HUES64 (cell line): Measurements from ENCODE around the gene PIK3R6.
A peak's percentile ranks its signal among the peaks of the same experiment; 100 is the strongest.
"Not testable (repeated sequence)": the region's sequence is repeated elsewhere in the genome, so short reads cannot be mapped to it uniquely, and the experiment has no call there.

Source experiments
- H3K27ac ChIP-seq: 2 replicates; pipeline ENCODE4 v1.7.0; 2013; ENCODE audit warnings: low read depth, low read length, inconsistent platforms
- H3K27me3 ChIP-seq: 2 replicates; pipeline ENCODE4 v1.6.1; 2013; ENCODE audit warnings: mild to moderate bottlenecking, low read length; ENCODE audit not compliant: insufficient read depth
- H3K36me3 ChIP-seq: 2 replicates; pipeline ENCODE4 v1.6.1; 2013; ENCODE audit warnings: mild to moderate bottlenecking, low read length; ENCODE audit not compliant: insufficient read depth
- H3K4me1 ChIP-seq: 2 replicates; pipeline ENCODE4 v1.6.1; 2013; ENCODE audit warnings: mild to moderate bottlenecking, low read length, moderate library complexity; ENCODE audit not compliant: insufficient read depth
- H3K4me3 ChIP-seq: 2 replicates; pipeline ENCODE4 v1.5.1; 2013; ENCODE audit warnings: mild to moderate bottlenecking, low read length, moderate library complexity
- H3K9ac ChIP-seq: 2 replicates; pipeline ENCODE4 v1.6.1; 2013; ENCODE audit warnings: mild to moderate bottlenecking, low read depth, low read length
- H3K9me3 ChIP-seq: 2 replicates; pipeline ENCODE4 v1.6.1; 2013; ENCODE audit warnings: low read depth, low read length; ENCODE audit not compliant: insufficient read depth
- WGBS: fragments of 150-250, 120-280 bp; methylation state at CpG from one replicate; pipeline ENCODE4 v1.1.7; 2013; ENCODE audit warnings: missing lambda C conversion rate; 5-methylcytosine and 5-hydroxymethylcytosine counted together

PIK3R6 gene

DNA sequence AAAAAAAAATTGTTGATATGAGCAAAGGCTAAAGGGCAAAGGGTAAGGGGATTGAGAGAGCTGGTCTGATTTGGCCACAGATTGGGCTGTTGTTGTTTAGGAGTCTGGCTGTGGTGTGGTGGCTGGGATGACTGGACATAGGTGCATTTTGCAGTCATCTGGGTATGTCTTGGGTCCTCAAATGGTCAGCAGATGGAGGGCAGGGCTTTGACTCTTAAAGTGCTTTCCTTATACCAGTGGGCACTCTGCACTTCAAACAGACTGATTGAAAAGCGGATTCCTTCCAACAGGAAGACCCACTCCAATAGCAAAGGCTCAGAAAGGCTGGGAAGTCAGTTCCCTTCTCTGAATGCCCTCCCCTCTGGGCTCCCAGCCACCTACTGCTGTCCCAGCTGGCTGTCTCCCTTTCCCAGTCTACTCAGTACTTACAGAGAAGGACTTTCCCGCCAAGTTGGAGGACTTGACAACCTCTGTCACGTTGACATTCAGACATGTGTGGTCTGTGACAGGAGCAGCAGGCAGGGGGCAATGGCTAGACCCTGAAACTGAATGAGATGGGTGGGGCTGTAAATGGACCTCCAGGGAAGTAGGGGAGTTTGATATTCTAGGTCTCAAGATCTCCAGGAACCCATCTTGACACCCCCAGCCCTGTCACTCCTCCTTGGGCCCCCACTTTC is 48.7 kb downstream of the PIK3R6 start:
- 42% methylated on average over 3 of the region's 3 CpGs for WGBS
- Histone ChIP-seq H3K4me1 (no peaks in the 10 kb centered on the region), H3K27me3 (no peaks in the 10 kb centered on the region), H3K36me3 (no peaks in the 10 kb centered on the region), H3K9ac (no peak overlapping the region), H3K27ac (no peak overlapping the region), H3K4me3 (no peak overlapping the region), H3K9me3 (no peaks in the 10 kb centered on the region)

- WGBS, result 92% methylated on average over 8 of the region's 8 CpGs
- H3K9ac ChIP-seq, result no peak overlapping the region
- H3K4me3 ChIP-seq, result no peak overlapping the region
- no peaks in the 10 kb centered on the region for H3K9me3 ChIP-seq
- H3K27ac ChIP-seq, result no peak overlapping the region
- H3K4me1 ChIP-seq, result no peaks in the 10 kb centered on the region
- no peaks in the 10 kb centered on the region for H3K36me3 ChIP-seq
- no peaks in the 10 kb centered on the region for H3K27me3 ChIP-seq
Observed at GRCh38 chr17:8818047-8818446, 49.4 kb downstream of the PIK3R6 start.

DNA sequence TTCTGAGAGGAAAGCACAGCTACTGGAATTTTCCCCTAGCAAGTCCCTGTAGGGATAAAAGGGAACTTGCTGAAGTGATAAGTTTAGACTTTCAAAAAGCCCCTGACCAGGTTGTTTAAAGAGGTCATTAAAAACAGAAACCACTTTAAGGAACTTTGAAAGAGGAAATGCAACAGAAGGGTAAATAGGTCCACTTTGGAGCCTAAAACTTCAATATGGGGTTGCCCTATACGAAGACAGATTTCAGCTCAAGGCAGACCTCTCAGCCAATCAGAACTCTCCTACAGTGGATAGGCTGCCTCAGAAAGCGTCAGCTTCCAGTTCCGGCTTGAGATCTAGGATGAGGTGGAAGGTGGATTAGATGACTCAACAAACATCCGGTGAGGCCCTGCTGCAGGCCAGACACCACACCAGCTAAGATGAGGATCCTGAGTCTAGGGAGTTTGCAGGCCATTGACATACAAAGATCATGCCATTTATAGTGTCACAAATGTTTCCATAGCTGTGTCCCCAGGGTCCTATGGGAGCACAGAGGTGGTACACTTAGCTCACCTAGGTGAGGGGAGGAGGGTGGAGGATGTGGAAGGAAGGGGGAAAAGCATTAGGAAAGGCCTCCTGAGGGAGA is 60.4 kb downstream of the PIK3R6 start:
- H3K9ac ChIP-seq, result no peak overlapping the region
- no peak overlapping the region for H3K27ac ChIP-seq
- H3K27me3 ChIP-seq, result no peaks in the 10 kb centered on the region
- no peaks in the 10 kb centered on the region for H3K4me1 ChIP-seq
- 86% methylated on average over 4 of the region's 4 CpGs for WGBS
- H3K9me3 ChIP-seq, result no peaks in the 10 kb centered on the region
- no peak overlapping the region for H3K4me3 ChIP-seq
- H3K36me3 ChIP-seq, result no peaks in the 10 kb centered on the region

- no peak overlapping the region for H3K27ac ChIP-seq
- no peaks in the 10 kb centered on the region for H3K27me3 ChIP-seq
- H3K4me1 ChIP-seq, result no peaks in the 10 kb centered on the region
- H3K9ac ChIP-seq, result no peak overlapping the region
- H3K36me3 ChIP-seq, result no peaks in the 10 kb centered on the region
- no peak overlapping the region for H3K4me3 ChIP-seq
- no peaks in the 10 kb centered on the region for H3K9me3 ChIP-seq
- WGBS, result 93% methylated on average over 3 of the region's 3 CpGs
Observed at GRCh38 chr17:8806253-8806925, 61.1 kb downstream of the PIK3R6 start.

- 89% methylated on average over 10 of the region's 10 CpGs for WGBS
- H3K4me3 ChIP-seq, H3K4me1 ChIP-seq, H3K27me3 ChIP-seq, H3K36me3 ChIP-seq, H3K9ac ChIP-seq, H3K27ac ChIP-seq, H3K9me3 ChIP-seq: not testable (repeated sequence)
Observed at GRCh38 chr17:8805396-8805795, 62.1 kb downstream of the PIK3R6 start.

- no peak overlapping the region for H3K9ac ChIP-seq
- H3K36me3 ChIP-seq, result no peaks in the 10 kb centered on the region
- H3K4me1 ChIP-seq, result no peaks in the 10 kb centered on the region
- H3K9me3 ChIP-seq, result no peaks in the 10 kb centered on the region
- no peak overlapping the region for H3K4me3 ChIP-seq
- H3K27ac ChIP-seq, result no peak overlapping the region
- H3K27me3 ChIP-seq, result peaks cover 6% of the 10 kb centered on the region
- 84% methylated on average over 19 of the region's 19 CpGs for WGBS
Observed at GRCh38 chr17:8803531-8804420, 63.7 kb downstream of the PIK3R6 start.

GRCh38 chr17:8801135-8801840 is 66.2 kb downstream of the PIK3R6 start:
- H3K4me1 ChIP-seq, result no peaks in the 10 kb centered on the region
- no peak overlapping the region for H3K27ac ChIP-seq
- 90% methylated on average over 6 of the region's 6 CpGs for WGBS
- no peaks in the 10 kb centered on the region for H3K36me3 ChIP-seq
- no peak overlapping the region for H3K9ac ChIP-seq
- H3K9me3 ChIP-seq, result no peaks in the 10 kb centered on the region
- no peak overlapping the region for H3K4me3 ChIP-seq
- peaks cover 16% of the 10 kb centered on the region for H3K27me3 ChIP-seq

DNA sequence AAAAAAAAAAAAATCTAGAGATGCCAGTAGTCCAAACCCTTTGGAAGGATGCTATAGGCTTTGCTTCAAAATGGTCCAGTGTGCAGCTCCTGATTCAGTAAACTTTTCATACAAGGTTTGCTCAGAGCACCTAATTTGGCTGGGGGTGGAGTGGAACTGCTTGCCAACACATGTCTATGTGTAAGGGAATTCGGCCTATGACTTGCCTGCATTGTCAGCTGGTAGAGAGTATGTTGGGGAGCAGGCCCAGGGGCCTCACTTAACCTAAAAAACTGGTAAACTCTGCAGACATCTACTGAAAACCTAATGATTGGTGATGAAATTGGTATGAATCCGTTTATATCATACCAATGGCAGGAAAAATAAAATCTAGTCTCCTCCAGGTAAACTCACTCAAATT is 66.8 kb downstream of the PIK3R6 start:
- H3K27ac ChIP-seq, result no peak overlapping the region
- 100% methylated on average over 2 of the region's 2 CpGs for WGBS
- no peak overlapping the region for H3K9ac ChIP-seq
- H3K27me3 ChIP-seq, result peaks cover 16% of the 10 kb centered on the region
- H3K9me3 ChIP-seq, result no peaks in the 10 kb centered on the region
- no peaks in the 10 kb centered on the region for H3K36me3 ChIP-seq
- H3K4me1 ChIP-seq, result no peaks in the 10 kb centered on the region
- H3K4me3 ChIP-seq, result no peak overlapping the region

DNA sequence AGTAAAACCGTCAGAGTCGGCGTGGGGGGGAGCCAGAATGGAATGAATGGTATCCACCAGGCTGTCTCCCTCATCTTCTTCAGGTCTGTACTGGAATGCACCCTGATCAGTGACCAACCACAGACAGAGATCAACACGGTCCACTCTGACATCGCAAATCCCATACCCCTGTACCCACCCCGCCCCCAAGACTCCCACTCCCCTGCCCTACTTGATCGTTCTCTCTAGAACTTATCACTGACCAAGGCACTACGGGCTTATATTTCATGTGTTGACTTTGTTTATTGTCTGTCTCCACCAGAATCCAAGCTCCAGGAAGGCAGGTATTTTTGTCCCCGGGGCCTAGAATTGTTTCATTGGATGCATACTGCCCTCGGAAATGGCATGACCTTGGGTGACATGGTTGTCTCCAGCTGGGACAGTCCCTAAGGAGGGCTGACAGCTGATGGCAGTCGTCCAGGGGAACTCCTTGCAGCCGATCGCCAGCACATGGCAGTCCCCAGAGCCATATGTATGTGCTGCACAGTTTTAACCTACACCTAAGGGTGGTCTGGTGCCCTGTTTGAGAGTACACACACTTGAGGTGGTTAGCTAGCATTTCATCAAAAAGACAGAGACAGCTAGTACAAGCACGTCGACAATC is 67.8 kb downstream of the PIK3R6 start:
- H3K27ac ChIP-seq, result no peak overlapping the region
- no peaks in the 10 kb centered on the region for H3K9me3 ChIP-seq
- 63% methylated on average over 15 of the region's 15 CpGs for WGBS
- H3K9ac ChIP-seq, result no peak overlapping the region
- peak overlapping the region; percentile 64 for H3K4me3 ChIP-seq
- H3K27me3 ChIP-seq, result peaks cover 16% of the 10 kb centered on the region
- no peaks in the 10 kb centered on the region for H3K36me3 ChIP-seq
- H3K4me1 ChIP-seq, result no peaks in the 10 kb centered on the region

DNA sequence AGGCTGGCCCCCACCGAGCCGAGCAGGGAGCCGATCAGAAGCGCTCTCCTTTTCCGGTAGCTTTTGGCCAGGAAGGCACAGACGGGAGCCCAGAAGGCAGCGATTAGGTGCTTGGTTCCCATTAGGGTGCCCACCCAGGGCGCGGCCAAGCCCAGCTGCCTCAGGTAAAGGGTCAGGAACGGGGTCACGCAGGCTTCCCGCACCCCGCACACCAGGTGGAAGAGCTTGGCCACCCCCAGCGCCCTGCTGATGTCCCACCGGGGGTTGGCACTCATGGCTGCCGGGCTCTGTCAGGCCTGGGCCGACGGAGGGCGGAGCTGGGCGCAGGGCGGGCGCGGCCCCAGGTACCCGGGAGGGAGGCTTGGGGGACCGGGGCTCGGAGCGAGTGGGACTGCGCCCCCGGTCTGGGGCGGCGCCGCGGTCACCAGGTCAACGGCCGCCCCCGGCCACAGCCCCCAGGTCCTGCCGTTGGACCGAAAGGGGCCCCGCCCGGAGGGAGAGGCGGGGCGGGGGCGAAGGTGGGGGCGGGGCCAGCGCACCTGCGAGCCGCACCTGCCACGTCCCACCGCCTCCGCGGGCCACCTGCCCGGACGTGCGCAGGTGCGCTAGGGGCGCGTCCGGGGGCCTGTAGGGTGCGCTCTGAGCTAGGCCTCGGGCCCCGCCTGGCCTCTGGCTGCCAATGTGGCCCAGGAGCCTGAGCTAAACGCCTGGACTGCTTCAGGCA is 68.5 kb downstream of the PIK3R6 start, which contains the start of gene MFSD6L:
Gene MFSD6L, minus strand, starts transcription at position 520 of the 724 bp plus-strand sequence. Its CDS starts 245 bp downstream, at position 275.
- WGBS, result 10% methylated on average over 62 of the region's 62 CpGs
- Histone ChIP-seq H3K4me3 (peak within 1 kb of the TSS; percentile 64), H3K36me3 (no peaks in the 10 kb centered on the region), H3K9ac (peak within 1 kb of the TSS; percentile 68; the same call in 1 of the 2 replicates), H3K27me3 (peaks cover 16% of the 10 kb centered on the region), H3K4me1 (no peaks in the 10 kb centered on the region), H3K27ac (no peak within 1 kb of the TSS), H3K9me3 (no peaks in the 10 kb centered on the region)
